Ovary (tissue), 3 donors: Measurements from ENCODE around the gene IGF2BP2.

Experiments
- EP300 ChIP-seq: sonication (generic); formaldehyde crosslinking; IDR thresholded peaks from one replicate; pipeline ENCODE4 v1.6.1; 2017; ENCODE audit warnings: antibody characterized with exemption
- POLR2A ChIP-seq: fragments of 450-650 bp; IDR thresholded peaks from one replicate; pipeline ENCODE4 v1.6.1; 2017; ENCODE audit warnings: antibody characterized with exemption, mild to moderate bottlenecking, moderate library complexity
- TF ChIP-seq, protein P1 (sequence below), 3 donors: fragments of 450-650 bp in 2 of 3; fragments of 200-600 bp in 1 of 3; IDR thresholded peaks; one replicate each; pipeline versions ENCODE4 v1.5.1 to v1.8.0; 2016 to 2022; ENCODE audit warnings: antibody characterized with exemption in 3 of 3, mild to moderate bottlenecking in 1 of 3
- donor health status: DM: no; HTN: no; CAD: no.

DNA sequence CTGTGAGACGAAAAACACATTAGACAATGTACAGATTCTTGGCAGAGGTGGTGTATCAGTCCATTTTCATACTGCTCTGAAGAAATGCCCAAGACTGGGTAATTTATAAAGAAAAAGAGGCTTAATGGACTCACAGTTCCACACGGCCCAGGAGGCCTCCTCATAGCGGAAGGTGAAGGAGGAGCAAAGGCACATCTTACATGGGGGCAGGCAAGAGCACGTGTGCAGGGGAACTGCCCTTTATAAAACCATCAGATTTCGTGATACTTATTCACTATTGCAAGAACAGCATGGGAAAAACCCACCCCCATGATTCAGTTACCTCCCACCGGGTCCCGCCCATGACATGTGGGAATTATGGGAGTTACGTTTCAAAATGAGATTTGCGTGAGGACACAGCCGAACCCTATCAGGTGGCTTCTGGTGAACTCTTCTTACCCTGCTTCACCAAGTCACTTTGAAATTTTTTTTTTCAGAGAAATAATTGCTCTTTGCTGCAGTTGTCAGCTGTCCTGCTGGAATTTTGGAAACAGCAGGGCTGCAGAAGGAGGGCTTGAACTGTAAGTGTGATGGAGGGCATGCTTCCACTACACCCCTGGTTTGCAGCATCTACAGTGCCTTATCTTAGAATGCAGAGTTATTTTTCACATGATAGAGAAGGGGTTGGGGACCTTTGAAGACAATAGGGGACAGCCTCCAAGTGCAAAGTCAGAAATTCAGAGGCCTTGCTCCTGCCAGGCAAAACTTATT is 2.9 kb upstream of the IGF2BP2 start:
- TF ChIP-seq, protein P1, sequence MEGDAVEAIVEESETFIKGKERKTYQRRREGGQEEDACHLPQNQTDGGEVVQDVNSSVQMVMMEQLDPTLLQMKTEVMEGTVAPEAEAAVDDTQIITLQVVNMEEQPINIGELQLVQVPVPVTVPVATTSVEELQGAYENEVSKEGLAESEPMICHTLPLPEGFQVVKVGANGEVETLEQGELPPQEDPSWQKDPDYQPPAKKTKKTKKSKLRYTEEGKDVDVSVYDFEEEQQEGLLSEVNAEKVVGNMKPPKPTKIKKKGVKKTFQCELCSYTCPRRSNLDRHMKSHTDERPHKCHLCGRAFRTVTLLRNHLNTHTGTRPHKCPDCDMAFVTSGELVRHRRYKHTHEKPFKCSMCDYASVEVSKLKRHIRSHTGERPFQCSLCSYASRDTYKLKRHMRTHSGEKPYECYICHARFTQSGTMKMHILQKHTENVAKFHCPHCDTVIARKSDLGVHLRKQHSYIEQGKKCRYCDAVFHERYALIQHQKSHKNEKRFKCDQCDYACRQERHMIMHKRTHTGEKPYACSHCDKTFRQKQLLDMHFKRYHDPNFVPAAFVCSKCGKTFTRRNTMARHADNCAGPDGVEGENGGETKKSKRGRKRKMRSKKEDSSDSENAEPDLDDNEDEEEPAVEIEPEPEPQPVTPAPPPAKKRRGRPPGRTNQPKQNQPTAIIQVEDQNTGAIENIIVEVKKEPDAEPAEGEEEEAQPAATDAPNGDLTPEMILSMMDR (IDR thresholded peaks at IDR 0.05), result no peak
- TF ChIP-seq POLR2A (no peak), EP300 (no peak)
